Keratinocyte (primary cell): ENCODE results near the gene RNF130.

Source experiments
- EZH2 ChIP-seq: IDR thresholded peaks from one replicate; pipeline ENCODE4 v1.6.1; 2012; ENCODE audit warnings: inconsistent platforms, mild to moderate bottlenecking, low read length, moderate library complexity
- TF ChIP-seq, protein P1 (sequence below), 3 experiments: IDR thresholded peaks in 1 of 3; conservative IDR thresholded peaks in 1 of 3; optimal IDR thresholded peaks in 1 of 3; 2 replicates in 2 of 3; 3 replicates in 1 of 3; pipeline versions ENCODE3 to v1.5.1; 2011; ENCODE audit warnings: low read length in 3 of 3, mild to moderate bottlenecking in 3 of 3, moderate library complexity in 2 of 3, control low read depth in 1 of 3, inconsistent platforms in 1 of 3; ENCODE audit not compliant: insufficient read depth in 2 of 3; ENCODE audit errors: extremely low read depth in 1 of 3

DNA sequence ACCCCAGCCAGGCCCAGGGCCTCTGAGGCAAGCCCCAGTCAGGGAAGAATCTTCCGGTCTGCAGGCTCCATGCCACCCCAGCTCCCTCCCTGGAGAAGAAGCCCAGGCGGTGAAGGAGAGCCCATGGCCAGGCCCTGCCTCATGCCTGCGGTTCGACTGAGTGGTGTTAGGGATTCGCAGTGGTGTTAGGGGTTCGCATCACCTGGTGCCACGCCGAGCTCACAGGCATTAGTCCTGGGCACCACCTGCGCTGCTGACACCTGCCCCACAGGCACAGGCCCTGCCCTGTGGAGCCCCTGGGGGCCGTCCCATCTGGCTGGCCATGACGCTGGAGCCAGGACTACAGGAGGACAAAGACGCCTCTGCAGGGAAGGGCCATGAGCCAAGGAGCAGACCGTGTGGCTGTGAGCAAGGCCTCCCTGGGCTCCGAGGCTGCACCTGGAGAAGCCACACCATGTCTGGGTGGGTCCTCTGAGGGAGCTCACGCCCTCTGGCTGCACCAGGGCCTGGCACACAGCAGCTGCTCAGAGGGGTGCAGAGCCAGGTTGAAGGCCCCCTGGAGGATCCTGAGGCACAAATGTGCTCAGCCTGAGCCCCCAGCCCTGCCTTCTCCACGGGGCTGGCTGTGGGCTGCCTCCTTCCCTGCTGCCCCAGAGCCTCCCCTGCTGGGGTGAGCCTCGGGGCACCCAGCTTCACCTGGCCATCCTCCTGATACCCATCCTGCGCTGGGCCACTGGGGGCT is 27.6 kb upstream of the RNF130 start:
- no peak for TF ChIP-seq EZH2
- TF ChIP-seq, protein P1, sequence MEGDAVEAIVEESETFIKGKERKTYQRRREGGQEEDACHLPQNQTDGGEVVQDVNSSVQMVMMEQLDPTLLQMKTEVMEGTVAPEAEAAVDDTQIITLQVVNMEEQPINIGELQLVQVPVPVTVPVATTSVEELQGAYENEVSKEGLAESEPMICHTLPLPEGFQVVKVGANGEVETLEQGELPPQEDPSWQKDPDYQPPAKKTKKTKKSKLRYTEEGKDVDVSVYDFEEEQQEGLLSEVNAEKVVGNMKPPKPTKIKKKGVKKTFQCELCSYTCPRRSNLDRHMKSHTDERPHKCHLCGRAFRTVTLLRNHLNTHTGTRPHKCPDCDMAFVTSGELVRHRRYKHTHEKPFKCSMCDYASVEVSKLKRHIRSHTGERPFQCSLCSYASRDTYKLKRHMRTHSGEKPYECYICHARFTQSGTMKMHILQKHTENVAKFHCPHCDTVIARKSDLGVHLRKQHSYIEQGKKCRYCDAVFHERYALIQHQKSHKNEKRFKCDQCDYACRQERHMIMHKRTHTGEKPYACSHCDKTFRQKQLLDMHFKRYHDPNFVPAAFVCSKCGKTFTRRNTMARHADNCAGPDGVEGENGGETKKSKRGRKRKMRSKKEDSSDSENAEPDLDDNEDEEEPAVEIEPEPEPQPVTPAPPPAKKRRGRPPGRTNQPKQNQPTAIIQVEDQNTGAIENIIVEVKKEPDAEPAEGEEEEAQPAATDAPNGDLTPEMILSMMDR (optimal IDR thresholded peaks at IDR 0.05 in 1 of 3, IDR thresholded peaks at IDR 0.05 in 1 of 3, conservative IDR thresholded peaks at IDR 0.05 in 1 of 3; ENCODE audit: extremely low read depth in 1 of 3, insufficient read depth in 2 of 3, low read length in 3 of 3) = no peak
